GM19452 (cell line): Measurements from ENCODE around the gene INVS.

Experiments used
- ATAC-seq: cut with Tn5 transposase; IDR thresholded peaks from one replicate; pipeline ENCODE4 v1.9.1; 2021; ENCODE audit not compliant: unreplicated experiment

The INVS gene

GRCh38 chr9:100267211-100267610 is 168.2 kb downstream of the INVS start:
- ATAC-seq: no peak

- ATAC-seq: no peak
Measured at GRCh38 chr9:100268271-100268670, 169.2 kb downstream of the INVS start.

- no peak for ATAC-seq
Measured at GRCh38 chr9:100269656-100270055, 170.6 kb downstream of the INVS start.

GRCh38 chr9:100277166-100277979 is 178.3 kb downstream of the INVS start:
- no peak for ATAC-seq

- ATAC-seq: no peak
Measured at GRCh38 chr9:100281066-100281465, 182.0 kb downstream of the INVS start.

DNA sequence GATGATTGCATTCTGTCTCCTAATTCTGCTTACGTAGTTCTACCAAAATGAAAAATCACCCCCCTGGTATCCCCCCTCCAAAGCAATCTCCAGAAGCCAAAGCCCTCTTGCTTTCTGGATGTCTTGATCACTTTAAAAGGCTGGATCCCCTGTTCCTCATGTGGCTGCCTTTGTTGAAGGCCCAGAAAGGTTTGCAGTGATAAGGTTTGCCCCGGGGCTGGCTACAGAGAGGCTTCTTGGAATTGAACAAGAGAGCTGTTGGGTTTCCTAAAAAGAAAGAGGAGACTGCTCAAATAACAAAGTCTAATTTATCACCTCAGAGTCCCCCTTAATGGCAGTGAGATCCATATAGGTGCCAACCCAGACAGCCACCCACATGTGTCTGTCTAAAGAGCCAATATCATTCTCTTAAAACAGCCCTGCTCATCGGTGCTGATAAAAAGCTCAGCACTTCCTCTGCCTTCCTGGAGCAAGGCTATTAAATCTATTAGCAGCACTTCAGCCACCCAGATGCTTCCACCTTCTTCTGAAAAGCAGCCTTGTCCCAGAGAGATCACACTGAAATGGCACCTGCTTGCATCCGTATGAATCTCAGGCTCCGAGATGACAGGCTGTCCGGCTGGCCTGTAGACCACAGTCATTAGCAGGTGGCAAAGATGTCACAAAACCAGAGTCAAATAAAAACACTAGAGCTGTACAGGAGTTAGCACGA is 182.8 kb downstream of the INVS start:
- no peak for ATAC-seq

- ATAC-seq: no peak
Measured at GRCh38 chr9:100282388-100282719, 183.3 kb downstream of the INVS start.

DNA sequence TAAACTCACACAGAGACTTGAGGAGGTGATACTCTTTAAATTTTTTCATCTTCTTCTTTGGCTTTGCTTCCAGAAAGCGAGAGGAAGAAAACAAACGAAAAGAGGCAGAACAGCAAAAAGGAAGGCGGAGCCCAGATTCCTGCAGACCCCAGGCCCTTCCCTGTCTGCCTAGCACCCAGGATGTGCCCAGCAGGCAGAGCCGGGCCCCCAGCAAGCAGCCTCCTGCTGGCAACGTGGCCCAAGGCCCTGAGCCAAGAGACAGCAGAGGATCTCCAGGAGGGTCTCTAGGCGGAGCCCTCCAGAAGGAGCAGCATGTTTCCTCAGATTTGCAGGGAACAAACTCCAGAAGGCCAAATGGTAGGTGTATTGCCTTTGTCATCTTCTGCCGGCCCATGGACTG is 185.2 kb downstream of the INVS start:
- ATAC-seq: no peak

GRCh38 chr9:100285080-100285479 is 186.0 kb downstream of the INVS start:
- ATAC-seq: no peak

- ATAC-seq: no peak
Measured at GRCh38 chr9:100285601-100286000, 186.6 kb downstream of the INVS start.

DNA sequence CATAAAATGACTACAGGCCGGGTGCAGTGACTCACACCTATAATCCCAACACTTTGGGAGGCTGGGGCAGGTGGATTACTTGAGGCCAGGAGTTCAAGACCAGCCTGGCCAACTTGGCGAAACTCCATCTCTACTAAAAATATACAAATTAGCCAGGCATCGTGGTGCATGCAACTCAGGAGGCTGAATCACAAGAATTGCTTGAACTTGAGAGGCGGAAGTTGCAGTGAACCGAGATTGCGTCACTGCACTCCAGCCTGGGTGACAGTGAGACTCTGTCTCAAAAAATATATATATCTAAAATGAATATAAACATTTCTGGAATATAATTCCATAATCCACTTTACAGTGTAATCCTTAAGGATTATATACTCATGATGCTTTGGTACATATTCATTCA is 187.2 kb downstream of the INVS start:
- ATAC-seq: no peak

DNA sequence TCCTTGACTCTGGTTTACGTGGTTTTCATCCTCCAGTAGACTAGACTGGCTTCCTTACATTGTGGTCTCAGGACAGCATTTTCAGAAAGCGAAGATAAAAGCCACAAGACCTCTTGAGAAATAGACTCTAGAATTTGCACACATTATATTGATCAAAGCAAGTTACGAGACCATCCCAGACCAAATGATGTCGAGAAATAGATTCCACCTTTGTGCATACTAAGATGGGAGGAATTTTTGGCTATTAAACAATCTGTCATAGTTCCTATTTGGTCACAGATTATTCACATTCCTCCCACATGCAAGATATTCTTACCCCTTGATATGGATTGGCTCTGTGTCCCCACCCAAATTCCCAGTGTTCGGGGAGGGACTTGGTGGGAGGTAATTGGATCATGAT is 188.1 kb downstream of the INVS start:
- ATAC-seq: no peak

- ATAC-seq: no peak
Measured at GRCh38 chr9:100290714-100291113, 191.7 kb downstream of the INVS start.

- ATAC-seq: no peak
Measured at GRCh38 chr9:100292414-100292813, 193.4 kb downstream of the INVS start.

DNA sequence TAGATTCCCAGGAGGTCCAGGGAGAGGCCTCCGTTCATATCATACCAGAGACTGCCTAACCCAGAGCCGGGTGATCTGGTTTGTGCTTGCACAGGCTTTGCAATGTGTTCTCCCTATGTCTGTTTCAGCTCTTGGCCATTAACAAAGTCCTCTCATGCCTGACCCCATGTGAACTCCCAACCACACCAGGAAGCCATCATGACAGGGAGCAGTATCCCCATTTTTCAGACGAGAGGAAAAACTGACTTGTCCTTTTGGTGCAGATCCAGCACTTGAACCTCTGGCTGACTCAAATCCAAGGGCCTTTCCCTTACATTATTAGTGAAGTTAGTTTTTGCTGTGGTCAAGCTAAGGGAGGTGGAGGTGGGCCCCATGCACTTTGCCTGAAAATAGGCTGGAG is 195.3 kb downstream of the INVS start:
- ATAC-seq: no peak

DNA sequence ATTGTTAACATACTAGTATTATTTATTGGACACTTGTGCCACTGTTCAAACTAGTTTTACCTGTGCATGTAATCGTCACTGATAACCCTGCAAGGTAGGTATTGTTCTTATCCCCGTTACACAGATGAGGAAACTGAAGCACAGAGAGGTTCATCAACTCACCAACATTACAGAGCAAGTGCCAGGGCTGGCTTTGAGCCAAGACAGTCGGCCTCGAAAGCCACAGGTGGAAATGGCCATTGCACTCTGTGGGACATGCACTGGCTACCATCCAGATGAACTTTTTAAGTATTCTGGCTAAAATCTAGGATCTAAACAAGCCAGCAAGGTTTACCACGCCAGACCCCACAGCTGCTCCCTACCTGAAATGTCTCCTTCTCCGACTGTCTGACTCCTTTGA is 195.8 kb downstream of the INVS start:
- no peak for ATAC-seq

DNA sequence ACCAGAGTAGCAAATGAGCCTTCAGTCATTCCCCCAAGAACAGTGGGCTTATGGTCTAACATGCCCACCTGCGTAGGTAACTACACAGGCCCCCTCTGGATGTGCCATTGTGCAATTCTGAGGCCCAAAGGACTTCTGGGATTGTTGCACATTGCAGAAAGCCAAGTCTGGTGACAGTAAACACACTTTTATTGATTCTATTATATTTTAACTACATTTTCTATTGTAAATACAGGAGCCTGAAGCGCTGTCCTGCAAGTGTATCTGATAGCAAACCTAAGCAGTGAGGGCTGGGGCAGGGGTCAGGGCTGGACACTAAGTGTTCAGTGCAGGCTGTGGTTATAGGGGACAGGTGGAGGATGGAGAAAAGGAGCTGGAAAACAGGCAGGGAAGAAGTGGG is 196.2 kb downstream of the INVS start:
- ATAC-seq: no peak

GRCh38 chr9:100296407-100296806 is 197.4 kb downstream of the INVS start:
- no peak for ATAC-seq

GRCh38 chr9:100298378-100298777 is 199.3 kb downstream of the INVS start:
- no peak for ATAC-seq

- ATAC-seq: no peak
Measured at GRCh38 chr9:100303747-100304146, 204.7 kb downstream of the INVS start.

GRCh38 chr9:100306283-100306682 is 207.2 kb downstream of the INVS start:
- no peak for ATAC-seq

DNA sequence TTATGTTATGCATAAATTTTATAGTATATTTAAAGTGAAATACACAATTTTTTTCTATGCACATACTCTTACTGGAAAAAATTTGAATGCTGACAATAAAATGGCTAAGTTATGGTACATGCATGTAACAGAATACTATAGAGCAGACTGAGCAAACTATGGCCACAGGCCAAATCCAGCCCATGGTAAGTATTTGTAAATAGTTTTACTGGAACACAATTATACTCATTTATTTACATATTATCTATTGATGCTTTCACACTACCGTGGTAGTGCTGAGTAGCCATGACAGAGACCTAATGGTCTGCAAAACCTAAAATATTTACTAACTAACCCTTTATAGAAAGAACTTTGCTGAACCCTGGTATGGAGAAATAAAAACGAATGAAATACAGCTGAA is 208.0 kb downstream of the INVS start:
- no peak for ATAC-seq
